DMS53 treated with DMSO at 0.1 percent for 48 hours (cell line): ENCODE results near the gene SLC25A51.

Experiments used
- DNase-seq: peaks from one replicate; lab custom pipeline; 2025; ENCODE audit not compliant: unreplicated experiment; lab: John Stamatoyannopoulos, UW

The SLC25A51 gene

DNA sequence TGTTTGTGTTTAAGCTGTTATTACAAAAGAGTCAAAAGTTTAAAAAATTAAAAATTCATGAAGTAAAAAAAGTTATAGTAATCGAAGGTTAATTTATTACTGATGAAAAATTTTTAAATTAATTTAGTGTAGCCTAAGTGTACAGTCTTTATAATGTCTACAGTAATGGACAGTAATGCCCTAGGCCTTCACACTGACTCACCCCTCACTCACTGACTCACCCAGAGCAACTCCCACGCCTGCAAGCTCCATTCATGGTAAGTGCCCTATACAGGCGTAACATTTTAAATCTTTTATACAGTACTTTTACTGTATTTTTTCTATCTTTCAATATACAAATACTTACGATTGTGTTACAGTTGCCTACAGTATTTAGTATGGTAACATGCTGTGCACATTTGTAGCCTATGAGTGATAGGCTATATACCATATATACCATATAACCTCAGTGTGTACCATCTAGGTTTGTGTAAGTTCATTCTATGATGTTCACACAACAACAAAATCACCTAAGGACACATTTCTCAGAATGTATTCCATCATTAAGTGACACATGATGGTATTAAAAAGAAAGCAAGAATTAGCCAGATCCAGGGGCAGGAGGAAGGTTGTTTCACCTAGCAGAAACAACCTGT is 63.2 kb downstream of the SLC25A51 start:
- no peak for DNase-seq

DNA sequence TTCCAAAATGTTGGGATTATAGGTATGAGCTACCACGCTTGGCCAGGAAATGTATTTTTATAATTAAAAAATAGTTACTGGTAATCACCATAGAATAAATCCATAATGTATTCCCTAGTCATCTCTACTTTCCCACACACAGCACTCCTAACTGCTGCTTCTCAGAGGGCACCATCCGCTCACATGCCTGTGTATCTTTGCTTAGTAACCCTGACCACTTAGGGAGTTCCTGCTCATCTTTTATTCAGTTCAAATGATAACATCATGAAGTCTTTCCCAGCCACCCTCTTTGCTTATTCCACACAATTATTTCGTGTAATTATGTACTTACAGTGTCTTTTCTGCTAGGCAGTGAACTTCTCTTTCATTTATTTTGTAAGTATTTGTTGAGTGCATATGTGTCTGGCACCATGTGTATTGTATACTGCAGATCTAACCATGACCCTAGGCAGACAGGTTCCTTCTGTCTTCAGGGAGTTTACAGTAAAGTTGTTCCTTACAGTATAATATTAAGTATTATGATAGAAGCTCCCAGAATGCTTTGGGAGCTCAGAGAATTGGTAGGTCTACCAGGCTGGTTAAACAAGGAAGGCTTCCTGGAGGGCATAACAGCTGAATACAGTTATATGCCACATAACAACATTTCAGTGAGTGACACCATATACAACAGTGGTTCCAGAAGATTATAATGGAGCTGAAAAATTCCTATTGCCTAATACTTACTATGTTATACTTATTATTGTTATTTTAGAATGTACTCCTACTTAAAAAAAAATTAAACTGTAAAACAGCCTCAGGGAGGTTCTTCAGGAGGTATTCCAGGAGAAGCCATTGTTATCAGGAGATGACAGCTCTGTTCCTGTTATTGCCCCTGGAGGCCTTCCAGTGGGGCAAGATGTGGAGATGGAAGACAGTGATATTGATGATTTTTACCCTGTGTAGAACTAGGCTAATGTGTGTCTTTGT is 64.1 kb downstream of the SLC25A51 start:
- DNase-seq = no peak
